ENCODE data around the gene VPS4A. TPM values are rescaled to one million over a fixed set of nuclear protein-coding genes. Genes with fewer than 3 reads are reported as not detected.
"Not testable (repeated sequence)": the region's sequence is repeated elsewhere in the genome, so short reads cannot be mapped to it uniquely, and the experiment has no call there.

The VPS4A gene
- total RNA-seq, 2 donors from 2014 or later: 28.6 to 37.8 TPM

- no peaks in the 10 kb centered on the region for H3K4me1 ChIP-seq (ENCODE audit: control insufficient read depth, insufficient read depth, low read length)
- peaks cover 12% of the 10 kb centered on the region for H3K36me3 Mint-ChIP-seq (ENCODE audit: low read depth)
- WGBS, 2 experiments (ENCODE audit: insufficient coverage in 1 of 2, insufficient read length in 1 of 2): 91 to 95% methylated on average over 3 of the region's 3 CpGs
- no peak overlapping the region for H3K4me3 ChIP-seq (ENCODE audit: low read length)
- no peaks in the 10 kb centered on the region for H3K27me3 ChIP-seq (ENCODE audit: control insufficient read depth, insufficient read depth, low read length, poor library complexity, severe bottlenecking)
- H3K36me3 ChIP-seq (ENCODE audit: control insufficient read depth, insufficient read depth, low read length): no peaks in the 10 kb centered on the region
- H3K9ac ChIP-seq (ENCODE audit: extremely low read depth, low read length, poor library complexity, severe bottlenecking): no peak overlapping the region
- DNase-seq: no peak
- H3K9me3 ChIP-seq (ENCODE audit: control insufficient read depth, low read length): no peaks in the 10 kb centered on the region
- H3K27ac Mint-ChIP-seq: peak overlapping the region; percentile 1
- H3K27me3 Mint-ChIP-seq (ENCODE audit: insufficient read depth): no peaks in the 10 kb centered on the region
- H3K9me3 Mint-ChIP-seq: no peaks in the 10 kb centered on the region
- H3K4me3 Mint-ChIP-seq: no peak overlapping the region
- no peak for TF ChIP-seq CTCF (conservative IDR thresholded peaks at IDR 0.05)
- no peaks in the 10 kb centered on the region for H3K4me1 Mint-ChIP-seq
- H3K27ac ChIP-seq (ENCODE audit: low read depth, low read length): no peak overlapping the region
Observed at GRCh38 chr16:69293401-69293800, 17.7 kb upstream of the VPS4A start.

GRCh38 chr16:69294051-69294450, 17.1 kb upstream of the VPS4A start:
- no peaks in the 10 kb centered on the region for H3K4me1 Mint-ChIP-seq

DNA sequence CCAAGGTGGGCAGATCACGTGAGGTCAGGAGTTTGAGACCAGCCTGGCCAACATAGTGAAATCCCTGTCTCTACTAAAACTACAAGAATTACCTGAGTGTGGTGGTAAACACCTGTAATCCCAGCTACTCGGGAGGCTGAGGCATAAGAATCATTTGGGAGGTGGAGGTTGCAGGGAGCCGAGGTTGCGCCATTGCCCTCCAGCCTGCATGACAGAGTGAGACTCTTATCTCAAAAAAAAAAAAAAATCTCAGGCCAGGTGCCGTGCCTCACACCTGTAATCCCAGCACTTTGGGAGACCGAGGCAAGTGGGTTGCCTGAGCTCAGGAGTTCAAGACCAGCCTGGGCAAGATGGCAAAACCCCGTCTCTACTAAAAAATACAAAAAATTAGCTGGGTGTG, 14.4 kb upstream of the VPS4A start:
- peaks cover 28% of the 10 kb centered on the region for H3K36me3 Mint-ChIP-seq (ENCODE audit: low read depth)
- H3K27me3 ChIP-seq (ENCODE audit: control insufficient read depth, insufficient read depth, low read length, poor library complexity, severe bottlenecking): not testable (repeated sequence)

More at GRCh38 chr16:69294051-69294450, 17.1 kb upstream of the VPS4A start:
- no peaks in the 10 kb centered on the region for H3K4me1 ChIP-seq (ENCODE audit: control insufficient read depth, insufficient read depth, low read length)
- no peak overlapping the region for H3K4me3 ChIP-seq (ENCODE audit: low read length)
- TF ChIP-seq CTCF (conservative IDR thresholded peaks at IDR 0.05): no peak
- Mint-ChIP-seq H3K4me3 (no peak overlapping the region), H3K36me3 (ENCODE audit: low read depth) (peaks cover 13% of the 10 kb centered on the region), H3K27ac (no peak overlapping the region), H3K9me3 (no peaks in the 10 kb centered on the region), H3K27me3 (ENCODE audit: insufficient read depth) (no peaks in the 10 kb centered on the region)
- no peaks in the 10 kb centered on the region for H3K27me3 ChIP-seq (ENCODE audit: control insufficient read depth, insufficient read depth, low read length, poor library complexity, severe bottlenecking)
- WGBS, 2 experiments (ENCODE audit: insufficient coverage in 1 of 2, insufficient read length in 1 of 2): 80 to 100% methylated on average over 1 of the region's 1 CpG
- no peak overlapping the region for H3K9ac ChIP-seq (ENCODE audit: extremely low read depth, low read length, poor library complexity, severe bottlenecking)
- no peaks in the 10 kb centered on the region for H3K36me3 ChIP-seq (ENCODE audit: control insufficient read depth, insufficient read depth, low read length)
- DNase-seq: no peak
- H3K27ac ChIP-seq (ENCODE audit: low read depth, low read length): no peak overlapping the region
- no peaks in the 10 kb centered on the region for H3K9me3 ChIP-seq (ENCODE audit: control insufficient read depth, low read length)

GRCh38 chr16:69298261-69298660, 12.9 kb upstream of the VPS4A start:
- no peak overlapping the region for H3K9ac ChIP-seq (ENCODE audit: extremely low read depth, low read length, poor library complexity, severe bottlenecking)
- H3K27me3 ChIP-seq (ENCODE audit: control insufficient read depth, insufficient read depth, low read length, poor library complexity, severe bottlenecking): no peaks in the 10 kb centered on the region
- H3K27ac ChIP-seq (ENCODE audit: low read depth, low read length): no peak overlapping the region
- Mint-ChIP-seq H3K27me3 (ENCODE audit: insufficient read depth) (no peaks in the 10 kb centered on the region), H3K36me3 (ENCODE audit: low read depth) (peaks cover 28% of the 10 kb centered on the region), H3K4me3 (no peak overlapping the region), H3K4me1 (peaks cover 8% of the 10 kb centered on the region), H3K9me3 (no peaks in the 10 kb centered on the region), H3K27ac (no peak overlapping the region)
- 97 to 100% methylated on average over 2 to 4 of the region's 4 CpGs for WGBS, 2 experiments (ENCODE audit: insufficient coverage in 1 of 2, insufficient read length in 1 of 2)
- H3K4me3 ChIP-seq (ENCODE audit: low read length): no peak overlapping the region
- H3K9me3 ChIP-seq (ENCODE audit: control insufficient read depth, low read length): no peaks in the 10 kb centered on the region
- no peak for DNase-seq
- no peak for TF ChIP-seq CTCF (conservative IDR thresholded peaks at IDR 0.05)
- peaks cover 8% of the 10 kb centered on the region for H3K4me1 ChIP-seq (ENCODE audit: control insufficient read depth, insufficient read depth, low read length)
- no peaks in the 10 kb centered on the region for H3K36me3 ChIP-seq (ENCODE audit: control insufficient read depth, insufficient read depth, low read length)

More for the DNA sequence above, 14.4 kb upstream of the VPS4A start:
- 90 to 95% methylated on average over 5 to 7 of the region's 7 CpGs for WGBS, 2 experiments (ENCODE audit: insufficient coverage in 1 of 2, insufficient read length in 1 of 2)
- H3K4me1 Mint-ChIP-seq; H3K27ac ChIP-seq (ENCODE audit: low read depth, low read length); H3K27ac Mint-ChIP-seq; H3K9me3 Mint-ChIP-seq; H3K4me1 ChIP-seq (ENCODE audit: control insufficient read depth, insufficient read depth, low read length); H3K27me3 Mint-ChIP-seq (ENCODE audit: insufficient read depth); H3K4me3 Mint-ChIP-seq; H3K36me3 ChIP-seq (ENCODE audit: control insufficient read depth, insufficient read depth, low read length); H3K4me3 ChIP-seq (ENCODE audit: low read length); DNase-seq; H3K9me3 ChIP-seq (ENCODE audit: control insufficient read depth, low read length); H3K9ac ChIP-seq (ENCODE audit: extremely low read depth, low read length, poor library complexity, severe bottlenecking): not testable (repeated sequence)

Measured in endodermal cell (in vitro differentiated cells).